ENCODE data around the gene MTO1. TPM values are rescaled to one million over a fixed set of nuclear protein-coding genes. Genes with fewer than 3 reads are reported as not detected.

MTO1 gene
- total RNA-seq, 2 donors from 2014 or later = 21.5 to 26.7 TPM

DNA sequence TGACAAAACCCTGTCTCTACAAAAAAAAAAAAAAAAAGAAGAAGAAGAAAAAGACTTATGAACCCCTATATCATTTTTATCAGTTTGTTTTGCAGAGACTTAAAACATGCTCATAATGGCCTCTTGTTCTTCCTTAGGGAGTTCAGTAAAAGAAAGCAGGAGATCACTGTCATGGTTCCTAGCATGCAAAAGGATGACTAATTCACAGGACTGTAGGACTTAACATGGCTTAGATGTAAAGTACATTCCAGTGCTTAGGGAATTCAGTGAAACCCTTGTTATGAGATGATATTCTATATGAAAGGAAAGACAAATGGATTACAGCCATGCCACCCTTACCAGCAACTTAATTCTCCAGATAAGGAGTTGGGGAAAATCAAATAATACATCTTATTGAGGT lies 29.8 kb downstream of the MTO1 start:
- Mint-ChIP-seq H3K36me3 (ENCODE audit: low read depth) (peaks cover 61% of the 10 kb centered on the region), H3K27ac (no peak overlapping the region), H3K27me3 (ENCODE audit: insufficient read depth) (no peaks in the 10 kb centered on the region), H3K9me3 (peaks cover 11% of the 10 kb centered on the region), H3K4me1 (no peaks in the 10 kb centered on the region), H3K4me3 (no peak overlapping the region)
- Histone ChIP-seq H3K4me1 (ENCODE audit: control insufficient read depth, insufficient read depth, low read length) (no peaks in the 10 kb centered on the region), H3K4me3 (ENCODE audit: low read length) (no peak overlapping the region), H3K27ac (ENCODE audit: low read depth, low read length) (no peak overlapping the region), H3K36me3 (ENCODE audit: control insufficient read depth, insufficient read depth, low read length) (peaks cover 41% of the 10 kb centered on the region), H3K27me3 (ENCODE audit: control insufficient read depth, insufficient read depth, low read length, poor library complexity, severe bottlenecking) (no peaks in the 10 kb centered on the region), H3K9me3 (ENCODE audit: control insufficient read depth, low read length) (peaks cover 4% of the 10 kb centered on the region), H3K9ac (ENCODE audit: extremely low read depth, low read length, poor library complexity, severe bottlenecking) (no peak overlapping the region)
- TF ChIP-seq, protein P1, sequence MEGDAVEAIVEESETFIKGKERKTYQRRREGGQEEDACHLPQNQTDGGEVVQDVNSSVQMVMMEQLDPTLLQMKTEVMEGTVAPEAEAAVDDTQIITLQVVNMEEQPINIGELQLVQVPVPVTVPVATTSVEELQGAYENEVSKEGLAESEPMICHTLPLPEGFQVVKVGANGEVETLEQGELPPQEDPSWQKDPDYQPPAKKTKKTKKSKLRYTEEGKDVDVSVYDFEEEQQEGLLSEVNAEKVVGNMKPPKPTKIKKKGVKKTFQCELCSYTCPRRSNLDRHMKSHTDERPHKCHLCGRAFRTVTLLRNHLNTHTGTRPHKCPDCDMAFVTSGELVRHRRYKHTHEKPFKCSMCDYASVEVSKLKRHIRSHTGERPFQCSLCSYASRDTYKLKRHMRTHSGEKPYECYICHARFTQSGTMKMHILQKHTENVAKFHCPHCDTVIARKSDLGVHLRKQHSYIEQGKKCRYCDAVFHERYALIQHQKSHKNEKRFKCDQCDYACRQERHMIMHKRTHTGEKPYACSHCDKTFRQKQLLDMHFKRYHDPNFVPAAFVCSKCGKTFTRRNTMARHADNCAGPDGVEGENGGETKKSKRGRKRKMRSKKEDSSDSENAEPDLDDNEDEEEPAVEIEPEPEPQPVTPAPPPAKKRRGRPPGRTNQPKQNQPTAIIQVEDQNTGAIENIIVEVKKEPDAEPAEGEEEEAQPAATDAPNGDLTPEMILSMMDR (conservative IDR thresholded peaks at IDR 0.05) = no peak
- DNase-seq = no peak

DNA sequence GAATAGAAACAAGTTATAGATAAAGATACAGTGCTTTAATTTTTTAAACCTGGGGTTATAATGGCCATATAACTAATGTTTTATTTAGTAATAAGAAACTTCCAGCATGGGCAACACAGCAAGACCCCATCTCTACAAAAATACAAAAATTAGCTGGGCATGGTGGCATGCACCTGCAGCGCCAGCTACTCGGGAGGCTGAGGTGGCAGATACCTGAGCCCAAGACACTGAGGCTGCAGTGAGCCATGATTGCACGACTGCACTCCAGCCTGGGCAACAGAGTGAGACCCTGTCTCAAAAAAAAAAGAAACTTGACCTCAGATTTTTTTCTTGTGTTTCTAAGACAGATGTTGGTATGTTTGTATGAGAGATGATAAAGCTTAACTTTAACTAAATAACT lies 36.4 kb downstream of the MTO1 start:
- WGBS, 2 experiments (ENCODE audit: insufficient coverage in 1 of 2, insufficient read length in 1 of 2) = 96 to 100% methylated on average over 3 of the region's 3 CpGs
- Histone ChIP-seq H3K9me3 (ENCODE audit: control insufficient read depth, low read length) (no peaks in the 10 kb centered on the region), H3K4me1 (ENCODE audit: control insufficient read depth, insufficient read depth, low read length) (no peaks in the 10 kb centered on the region), H3K36me3 (ENCODE audit: control insufficient read depth, insufficient read depth, low read length) (peaks cover 56% of the 10 kb centered on the region), H3K27me3 (ENCODE audit: control insufficient read depth, insufficient read depth, low read length, poor library complexity, severe bottlenecking) (no peaks in the 10 kb centered on the region), H3K4me3 (ENCODE audit: low read length) (no peak overlapping the region), H3K27ac (ENCODE audit: low read depth, low read length) (no peak overlapping the region), H3K9ac (ENCODE audit: extremely low read depth, low read length, poor library complexity, severe bottlenecking) (no peak overlapping the region)
- no peak for DNase-seq
- Mint-ChIP-seq H3K9me3 (no peaks in the 10 kb centered on the region), H3K27ac (no peak overlapping the region), H3K27me3 (ENCODE audit: insufficient read depth) (no peaks in the 10 kb centered on the region), H3K4me1 (no peaks in the 10 kb centered on the region), H3K36me3 (ENCODE audit: low read depth) (peaks cover 41% of the 10 kb centered on the region), H3K4me3 (no peak overlapping the region)
- TF ChIP-seq, protein P1 (conservative IDR thresholded peaks at IDR 0.05) = no peak

DNA sequence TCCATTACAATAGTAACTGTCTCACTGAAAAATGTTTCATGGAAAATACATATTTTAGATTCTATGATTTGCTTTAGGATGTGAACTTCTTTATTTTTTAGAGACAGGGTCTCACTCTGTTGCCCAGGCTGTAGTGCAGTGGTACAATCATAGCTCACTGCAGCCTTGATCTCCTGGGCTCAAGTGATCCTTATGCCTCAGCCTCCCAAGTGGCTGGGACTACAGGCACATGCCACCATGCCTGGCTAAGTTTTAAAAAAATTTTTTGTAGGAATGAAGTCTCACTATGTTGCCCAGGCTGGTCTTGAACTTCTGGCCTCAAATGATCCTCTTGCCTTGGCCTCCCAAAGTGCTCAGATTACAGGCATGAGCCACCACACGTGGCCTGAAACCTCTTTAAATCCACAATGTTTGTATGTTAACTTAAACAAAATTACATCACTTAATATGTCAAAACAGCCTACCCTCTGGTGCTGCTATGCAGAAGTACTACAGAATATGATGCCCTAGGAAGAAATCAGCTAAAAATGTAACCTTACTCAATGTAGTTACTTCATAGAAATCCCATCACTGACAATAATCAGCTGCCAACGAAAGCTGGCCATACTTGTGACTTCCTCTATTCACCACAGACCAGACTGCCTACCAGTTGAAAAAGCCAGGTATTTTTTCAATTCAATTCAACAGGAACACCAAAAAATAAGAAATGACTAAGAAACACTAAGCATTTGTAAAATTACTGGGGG lies 41.7 kb downstream of the MTO1 start:
- no peak overlapping the region for H3K27ac ChIP-seq (ENCODE audit: low read depth, low read length)
- no peaks in the 10 kb centered on the region for H3K4me1 ChIP-seq (ENCODE audit: control insufficient read depth, insufficient read depth, low read length)
- Mint-ChIP-seq H3K9me3 (no peaks in the 10 kb centered on the region), H3K27ac (no peak overlapping the region), H3K4me1 (no peaks in the 10 kb centered on the region), H3K36me3 (ENCODE audit: low read depth) (peaks cover 25% of the 10 kb centered on the region), H3K4me3 (no peak overlapping the region), H3K27me3 (ENCODE audit: insufficient read depth) (no peaks in the 10 kb centered on the region)
- peaks cover 43% of the 10 kb centered on the region for H3K36me3 ChIP-seq (ENCODE audit: control insufficient read depth, insufficient read depth, low read length)
- 85 to 100% methylated on average over 2 of the region's 2 CpGs for WGBS, 2 experiments (ENCODE audit: insufficient coverage in 1 of 2, insufficient read length in 1 of 2)
- H3K4me3 ChIP-seq (ENCODE audit: low read length) = no peak overlapping the region
- TF ChIP-seq, protein P1 (conservative IDR thresholded peaks at IDR 0.05) = no peak
- H3K9me3 ChIP-seq (ENCODE audit: control insufficient read depth, low read length) = no peaks in the 10 kb centered on the region
- DNase-seq = no peak
- no peak overlapping the region for H3K9ac ChIP-seq (ENCODE audit: extremely low read depth, low read length, poor library complexity, severe bottlenecking)
- no peaks in the 10 kb centered on the region for H3K27me3 ChIP-seq (ENCODE audit: control insufficient read depth, insufficient read depth, low read length, poor library complexity, severe bottlenecking)
